SH-SY5Y (cell line): ENCODE data around the gene KLK12.

Source experiments
- GATA2 ChIP-seq: IDR thresholded peaks from 2 replicates; pipeline ENCODE4 v1.6.1; 2011; ENCODE audit warnings: mild to moderate bottlenecking, low read depth, low read length
- GATA3 ChIP-seq: IDR thresholded peaks from 2 replicates; pipeline ENCODE4 v1.6.1; 2011; ENCODE audit warnings: low read depth, mild to moderate bottlenecking, low read length, moderate library complexity

Gene KLK12, protein sequence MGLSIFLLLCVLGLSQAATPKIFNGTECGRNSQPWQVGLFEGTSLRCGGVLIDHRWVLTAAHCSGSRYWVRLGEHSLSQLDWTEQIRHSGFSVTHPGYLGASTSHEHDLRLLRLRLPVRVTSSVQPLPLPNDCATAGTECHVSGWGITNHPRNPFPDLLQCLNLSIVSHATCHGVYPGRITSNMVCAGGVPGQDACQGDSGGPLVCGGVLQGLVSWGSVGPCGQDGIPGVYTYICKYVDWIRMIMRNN

DNA sequence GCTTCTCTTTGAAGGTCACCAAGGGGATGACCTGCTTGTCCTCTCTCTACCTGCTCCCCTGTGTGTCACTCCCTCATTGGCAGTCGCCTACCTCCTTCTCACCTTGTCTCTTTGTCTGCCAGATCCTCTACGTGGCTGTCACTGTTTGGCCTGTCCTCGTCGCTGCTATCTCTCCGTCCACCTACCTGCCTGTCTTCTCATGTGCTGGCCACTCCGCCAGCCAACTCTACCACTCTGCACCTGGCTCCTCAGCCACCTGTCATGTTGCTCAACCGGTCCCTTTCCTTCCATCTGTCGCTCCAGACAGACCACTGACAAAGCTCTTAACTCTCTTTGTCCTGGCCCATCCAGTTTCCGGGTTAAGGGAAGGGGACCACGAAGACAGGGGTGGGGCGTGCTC, at the start of gene KLK12:
Gene KLK12, minus strand, starts transcription at position 299 of the 400 bp plus-strand sequence. CDS start 381 bp downstream, outside the sequence.
- TF ChIP-seq GATA2, result no peak
- no peak for TF ChIP-seq GATA3

DNA sequence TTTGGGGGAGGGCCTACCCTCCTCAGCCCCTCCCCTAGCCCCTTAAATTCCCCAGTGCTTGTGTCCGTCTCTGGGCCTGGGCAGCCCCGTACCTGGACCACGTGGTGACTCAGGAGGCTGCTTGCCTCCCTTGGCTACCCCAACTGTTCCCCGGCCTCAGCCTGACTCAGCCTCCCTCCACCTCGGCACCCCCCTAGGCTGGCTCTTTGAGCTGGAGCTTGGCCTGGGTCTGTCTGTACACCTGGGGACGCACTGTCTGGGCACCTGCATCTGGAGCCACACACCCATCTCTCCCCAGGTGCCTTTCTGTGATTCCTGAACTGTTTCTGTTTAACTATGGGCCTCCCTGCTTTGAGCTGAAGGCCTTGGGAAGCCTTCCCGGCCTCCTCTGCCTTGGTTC, 49.7 kb upstream of the KLK12 start:
- TF ChIP-seq GATA3 (no peak), GATA2 (no peak)

DNA sequence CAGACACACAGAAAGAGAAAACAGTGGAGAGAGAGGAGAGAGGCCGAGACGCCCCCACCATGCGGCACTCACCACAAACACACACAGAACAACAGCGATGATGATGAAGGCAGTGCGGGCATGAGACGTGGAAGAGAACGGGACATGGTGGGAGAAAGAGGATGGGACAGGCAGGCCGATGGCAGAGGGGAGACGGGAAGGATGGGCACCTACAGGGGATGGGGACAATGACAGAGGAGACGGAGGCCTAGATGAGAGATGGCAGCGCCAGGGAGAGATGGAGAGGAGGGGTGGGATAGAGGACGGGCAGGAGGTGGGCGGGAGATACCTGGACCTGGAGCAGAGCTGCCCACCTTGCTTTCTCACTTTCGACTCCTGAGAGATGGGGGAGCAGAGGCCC, 49.0 kb upstream of the KLK12 start:
- TF ChIP-seq GATA3 (no peak), GATA2 (no peak)

DNA sequence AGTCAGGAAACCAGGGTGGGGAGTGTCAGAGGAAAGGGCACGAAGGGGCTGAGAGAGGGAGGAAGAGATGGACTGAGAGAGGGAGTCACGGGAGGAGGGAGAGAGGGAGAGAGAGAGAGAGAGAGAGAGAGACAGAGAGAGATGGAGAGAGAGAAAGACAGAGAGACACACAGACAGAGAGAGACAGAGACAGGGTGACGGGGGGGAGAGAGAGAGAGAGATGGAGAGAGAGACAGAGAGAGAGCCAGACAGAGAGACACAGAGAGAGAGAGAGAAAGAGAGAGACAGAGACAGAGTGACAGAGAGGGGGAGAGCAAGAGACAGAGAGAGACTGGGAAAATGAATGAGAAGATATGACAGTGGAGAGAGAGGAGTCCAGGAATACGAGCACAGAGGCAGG, 48.4 kb upstream of the KLK12 start:
- no peak for TF ChIP-seq GATA3
- TF ChIP-seq GATA2, result no peak

DNA sequence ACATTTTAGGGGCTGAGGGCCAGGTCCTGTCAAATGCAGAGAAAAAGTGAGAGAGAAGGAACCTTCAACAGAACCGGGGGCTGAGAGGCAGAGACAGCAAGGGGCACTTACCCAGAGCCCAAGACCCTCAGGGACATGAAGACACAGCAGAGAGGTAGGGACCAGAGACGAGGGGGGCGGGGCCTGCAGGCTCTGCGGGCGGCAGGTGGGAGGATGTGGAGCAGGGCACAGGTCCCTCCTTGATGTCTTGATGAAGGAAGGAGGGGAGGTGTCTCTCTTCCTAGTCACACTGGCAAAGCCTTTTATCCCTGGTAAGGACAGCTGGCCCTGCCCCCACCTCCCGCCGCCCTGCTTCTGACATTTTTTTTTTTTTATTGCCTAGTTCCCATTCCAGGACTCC, 47.8 kb upstream of the KLK12 start, which contains the start of gene KLK14:
Gene KLK14, minus strand, starts transcription at position 277 of the 400 bp plus-strand sequence. Its CDS starts 273 bp downstream, at position 4.
- TF ChIP-seq GATA2 (no peak), GATA3 (no peak)

DNA sequence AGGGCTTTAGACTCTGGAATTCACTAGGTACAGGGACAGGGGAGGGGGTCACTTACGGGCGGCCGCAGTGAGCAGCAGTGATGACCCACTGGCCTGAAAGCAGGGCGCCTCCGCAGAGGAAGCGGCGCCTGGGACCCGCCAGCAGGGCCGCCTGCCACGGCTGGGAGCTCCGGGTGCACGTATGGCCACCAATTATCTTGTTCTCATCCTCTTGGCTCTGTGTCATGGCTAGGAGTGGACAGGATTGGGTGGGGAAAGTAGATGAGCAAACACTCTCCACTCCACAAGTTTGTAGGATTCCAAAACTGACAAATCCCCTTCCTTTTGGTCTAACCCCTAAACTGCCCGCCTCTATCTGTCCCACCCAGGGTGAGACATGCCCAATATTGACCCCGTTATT, 46.7 kb upstream of the KLK12 start:
- TF ChIP-seq GATA2 (no peak), GATA3 (no peak)

DNA sequence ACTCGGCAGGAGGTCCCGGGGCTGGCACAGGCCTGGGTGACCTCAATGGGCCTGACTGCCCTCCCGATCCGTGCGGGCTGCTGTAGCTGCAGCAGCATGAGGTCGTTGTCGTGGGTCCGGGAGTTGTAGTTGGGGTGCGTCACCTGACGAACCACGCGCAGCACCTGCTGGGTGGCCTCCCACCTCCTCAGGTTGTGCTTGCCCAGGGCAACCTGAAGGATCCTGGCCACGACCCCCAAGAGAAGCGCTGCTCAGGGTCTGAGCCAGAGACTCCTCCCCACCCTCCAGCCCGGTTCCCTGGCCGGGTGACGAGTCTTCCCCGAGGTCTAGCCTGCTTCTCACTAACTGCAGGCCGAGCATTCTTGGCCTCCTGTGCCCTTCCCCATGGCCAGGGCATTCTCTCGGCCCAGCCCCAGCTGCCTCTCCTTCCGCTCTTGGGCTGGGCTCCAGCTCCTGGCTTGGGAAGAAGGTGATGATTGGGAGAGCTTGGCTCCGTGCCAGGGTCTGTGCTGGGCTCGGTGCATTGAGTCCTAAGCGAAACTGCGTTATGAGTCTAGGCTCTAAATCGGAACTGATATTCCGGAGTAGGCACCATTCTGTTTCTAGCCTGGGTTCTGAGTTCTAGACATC, 44.8 kb upstream of the KLK12 start:
- TF ChIP-seq GATA2, result no peak

DNA sequence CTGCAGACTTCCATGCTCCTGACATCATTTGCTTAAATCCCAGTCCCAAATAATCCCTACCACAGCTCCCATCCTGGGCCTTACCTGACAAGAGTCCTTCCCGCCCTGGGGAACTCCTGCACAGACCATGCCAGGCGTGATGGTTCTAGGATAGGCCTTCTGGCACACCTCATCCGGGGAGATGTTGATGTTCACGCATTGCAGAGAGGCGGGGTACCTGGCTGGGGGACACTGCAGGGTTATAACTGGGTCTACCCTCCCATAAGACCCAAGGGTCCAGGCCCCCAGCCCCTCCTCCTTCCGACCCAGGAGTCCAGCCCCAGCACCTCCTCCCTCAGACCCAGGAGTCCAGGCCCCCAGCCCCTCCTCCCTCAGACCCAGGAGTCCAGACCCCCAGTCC, 43.9 kb upstream of the KLK12 start:
- TF ChIP-seq GATA2, result no peak
- no peak for TF ChIP-seq GATA3

DNA sequence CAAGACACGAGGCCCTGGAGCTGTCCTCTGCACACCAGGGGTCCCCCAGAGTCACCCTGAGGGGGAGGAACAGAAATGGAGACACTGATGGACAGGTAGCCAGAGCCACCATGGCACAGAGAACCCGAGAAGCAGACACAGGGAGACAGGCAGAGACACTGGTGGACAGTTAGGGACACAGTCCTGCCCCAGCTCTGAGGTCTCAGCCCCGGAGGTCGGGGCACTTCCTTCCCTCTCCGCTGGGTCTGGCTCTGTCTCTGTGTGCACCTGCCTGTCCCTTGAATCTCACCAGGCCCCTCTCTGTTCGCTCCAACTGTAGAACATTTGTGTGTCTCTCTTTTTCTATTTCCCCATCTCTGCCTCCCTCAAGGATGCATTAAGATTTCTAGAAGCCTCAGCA, 43.3 kb upstream of the KLK12 start:
- TF ChIP-seq GATA2 (no peak), GATA3 (no peak)

DNA sequence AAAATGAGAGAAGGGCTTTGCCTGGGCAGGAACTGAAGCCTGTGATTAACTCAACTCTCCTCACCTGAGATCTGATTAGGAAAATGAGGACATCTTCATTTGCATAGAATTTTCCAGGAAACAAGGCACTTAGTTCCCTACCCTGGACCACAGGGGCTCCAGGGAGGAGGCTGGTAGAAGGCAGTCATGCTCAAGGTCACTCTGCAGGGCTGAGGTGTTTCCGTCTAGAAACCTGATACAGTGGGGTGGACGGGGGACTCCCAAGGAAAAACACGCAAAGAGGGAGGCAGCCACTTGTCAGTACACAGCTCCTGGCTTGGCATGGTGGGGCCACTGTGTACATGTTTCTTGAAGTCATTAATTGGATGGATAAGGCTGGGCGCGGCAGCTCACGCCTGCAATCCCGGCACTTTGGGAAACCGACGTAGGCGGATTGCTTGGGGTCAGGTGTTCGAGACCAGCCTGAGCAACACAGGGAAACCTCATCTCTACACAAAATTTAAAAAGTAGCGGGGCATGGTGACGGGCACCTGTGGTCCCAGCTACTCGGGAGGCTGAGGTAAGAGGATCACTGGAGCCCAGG, 41.9 kb upstream of the KLK12 start:
- no peak for TF ChIP-seq GATA2
- no peak for TF ChIP-seq GATA3

DNA sequence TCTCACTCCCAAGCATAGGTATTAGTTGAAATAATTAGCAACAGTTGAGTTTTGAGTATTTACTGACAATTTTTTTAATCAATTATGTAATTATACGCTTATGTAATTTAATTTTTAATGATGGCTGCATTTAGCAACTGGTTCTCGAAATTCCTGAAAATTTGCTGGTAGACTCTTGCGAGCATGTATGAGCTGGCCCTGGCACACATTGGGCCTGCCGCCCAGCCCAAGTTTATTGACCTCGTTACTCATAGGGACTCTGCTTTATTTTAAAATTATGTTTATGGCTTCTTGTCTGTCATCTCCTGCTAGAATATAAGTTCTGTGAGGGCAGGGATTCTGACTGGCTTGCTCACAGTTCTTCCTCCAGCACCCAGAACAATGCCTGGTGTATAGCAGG, 41.2 kb upstream of the KLK12 start:
- TF ChIP-seq GATA3 (no peak), GATA2 (no peak)

DNA sequence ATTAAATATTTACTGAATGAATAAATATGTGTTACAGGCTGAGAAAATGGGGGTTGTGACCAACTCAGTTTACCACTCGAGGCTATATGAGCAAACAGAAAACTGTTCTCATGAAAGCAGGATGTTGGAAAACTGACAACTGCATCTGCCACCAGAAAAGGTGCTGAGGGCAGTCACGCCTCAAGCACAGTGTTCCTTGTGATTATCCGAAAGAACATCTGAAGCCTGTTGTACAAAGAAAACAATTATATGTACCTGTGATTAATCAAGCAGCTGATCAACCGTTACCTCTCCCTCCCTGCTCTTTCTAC, 36.2 kb upstream of the KLK12 start:
- no peak for TF ChIP-seq GATA3
- TF ChIP-seq GATA2, result no peak

DNA sequence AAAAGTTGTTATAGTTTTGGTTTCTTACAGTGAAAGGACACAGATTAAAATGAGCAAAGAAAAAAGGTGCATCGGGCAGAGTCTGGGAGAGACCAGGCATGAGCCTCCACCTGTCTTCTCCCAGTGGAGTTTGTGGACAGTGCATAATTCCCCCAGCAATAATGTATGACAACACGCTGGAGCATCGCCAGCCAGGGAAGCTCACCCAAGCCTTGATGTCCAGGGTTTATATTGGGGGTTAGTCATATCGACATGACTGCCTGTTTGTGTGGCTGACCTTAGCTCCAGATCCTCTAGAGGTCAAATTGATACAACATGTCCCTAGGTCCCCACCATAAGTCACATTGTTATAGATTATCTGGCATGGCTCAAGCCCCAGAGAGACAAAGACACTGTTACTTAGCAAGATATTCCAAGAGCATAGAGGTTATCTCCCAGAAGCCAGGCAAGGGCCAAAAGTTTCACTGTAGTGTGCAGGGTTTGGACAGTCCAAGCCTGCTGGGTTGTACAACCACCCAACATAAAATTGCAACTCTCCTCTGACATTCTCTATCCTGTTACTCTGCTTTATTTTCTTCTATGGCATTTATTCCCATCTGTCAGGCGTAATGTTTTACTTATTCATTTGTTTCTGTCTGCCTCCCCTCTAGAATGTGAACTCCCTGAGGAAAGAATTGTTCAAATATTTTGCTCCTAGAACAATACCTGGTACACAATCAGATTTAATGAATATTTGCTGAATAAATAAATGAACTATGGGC, 35.7 kb upstream of the KLK12 start:
- no peak for TF ChIP-seq GATA3
- no peak for TF ChIP-seq GATA2

DNA sequence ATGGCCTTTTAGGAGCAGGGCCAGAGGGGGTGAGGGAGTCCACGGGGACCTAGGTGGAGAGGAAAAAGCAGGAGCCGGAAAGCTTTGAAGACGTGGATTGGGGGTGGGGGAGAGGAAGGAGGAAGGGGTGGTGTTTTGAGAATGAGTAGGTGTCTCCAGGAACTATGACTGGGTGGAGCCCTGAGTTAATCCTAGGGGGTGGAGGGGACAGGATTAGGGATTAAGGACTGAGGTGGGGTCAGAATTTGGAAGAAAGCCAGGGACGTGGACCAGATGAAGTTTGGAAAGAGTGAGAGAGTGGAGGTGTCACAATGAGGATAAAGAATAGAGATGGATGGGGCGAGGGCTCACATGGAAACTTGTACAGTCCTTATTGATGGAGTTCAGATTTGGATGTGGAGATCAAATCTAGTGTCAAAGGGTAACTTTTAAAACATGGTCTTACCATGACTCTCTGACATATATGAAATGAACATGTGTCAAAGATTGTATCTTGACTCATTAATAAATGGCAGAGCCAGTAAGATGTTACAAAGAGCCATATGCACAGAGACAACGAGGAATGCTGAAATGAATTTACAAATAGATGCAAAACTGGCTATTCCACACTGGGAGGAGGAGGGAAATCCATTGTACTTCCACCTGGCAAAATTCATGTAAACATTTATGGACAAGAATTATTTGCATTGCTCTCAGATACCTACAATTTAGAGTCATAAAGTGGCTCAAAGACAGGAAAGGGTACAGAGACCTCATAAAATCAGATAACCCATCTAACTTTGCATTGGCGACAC, 31.8 kb upstream of the KLK12 start:
- TF ChIP-seq GATA2 (no peak), GATA3 (no peak)
